ENCODE measurements around the gene TMC1. TPM values are rescaled to one million over a fixed set of nuclear protein-coding genes. Genes with fewer than 3 reads are reported as not detected.

Gene TMC1
- total and polyA plus RNA-seq, 2 experiments from 2014 or later, result not detected

DNA sequence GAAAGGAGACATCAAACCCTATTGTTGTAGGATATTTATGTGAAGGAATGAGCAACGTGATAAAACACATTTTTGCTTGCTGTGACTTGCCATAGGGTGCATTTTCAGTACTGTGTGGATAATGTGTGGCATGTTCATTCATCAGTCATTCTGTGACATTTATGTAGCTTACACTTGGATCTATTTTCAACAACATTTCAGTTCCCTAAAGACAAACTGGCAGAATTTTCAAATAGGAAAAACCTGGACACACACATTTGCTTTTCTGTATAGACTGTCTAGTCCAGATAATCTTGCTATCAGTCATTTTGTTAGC lies 127.7 kb downstream of the TMC1 start:
- no peaks in the 10 kb centered on the region for H3K4me1 ChIP-seq (ENCODE audit: low read depth)
- H3K27ac ChIP-seq, result no peak overlapping the region
- no peak for DNase-seq (ENCODE audit: low read depth in 1 of 2, low spot score in 1 of 2)
- TF ChIP-seq, protein P1, sequence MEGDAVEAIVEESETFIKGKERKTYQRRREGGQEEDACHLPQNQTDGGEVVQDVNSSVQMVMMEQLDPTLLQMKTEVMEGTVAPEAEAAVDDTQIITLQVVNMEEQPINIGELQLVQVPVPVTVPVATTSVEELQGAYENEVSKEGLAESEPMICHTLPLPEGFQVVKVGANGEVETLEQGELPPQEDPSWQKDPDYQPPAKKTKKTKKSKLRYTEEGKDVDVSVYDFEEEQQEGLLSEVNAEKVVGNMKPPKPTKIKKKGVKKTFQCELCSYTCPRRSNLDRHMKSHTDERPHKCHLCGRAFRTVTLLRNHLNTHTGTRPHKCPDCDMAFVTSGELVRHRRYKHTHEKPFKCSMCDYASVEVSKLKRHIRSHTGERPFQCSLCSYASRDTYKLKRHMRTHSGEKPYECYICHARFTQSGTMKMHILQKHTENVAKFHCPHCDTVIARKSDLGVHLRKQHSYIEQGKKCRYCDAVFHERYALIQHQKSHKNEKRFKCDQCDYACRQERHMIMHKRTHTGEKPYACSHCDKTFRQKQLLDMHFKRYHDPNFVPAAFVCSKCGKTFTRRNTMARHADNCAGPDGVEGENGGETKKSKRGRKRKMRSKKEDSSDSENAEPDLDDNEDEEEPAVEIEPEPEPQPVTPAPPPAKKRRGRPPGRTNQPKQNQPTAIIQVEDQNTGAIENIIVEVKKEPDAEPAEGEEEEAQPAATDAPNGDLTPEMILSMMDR (IDR thresholded peaks at IDR 0.05; ENCODE audit: low read depth, low read length), result no peak
- no peaks in the 10 kb centered on the region for H3K36me3 ChIP-seq
- no peak overlapping the region for H3K4me3 ChIP-seq
- H3K27me3 ChIP-seq, result no peaks in the 10 kb centered on the region
- H3K9me3 ChIP-seq (ENCODE audit: low read depth), result no peaks in the 10 kb centered on the region

DNA sequence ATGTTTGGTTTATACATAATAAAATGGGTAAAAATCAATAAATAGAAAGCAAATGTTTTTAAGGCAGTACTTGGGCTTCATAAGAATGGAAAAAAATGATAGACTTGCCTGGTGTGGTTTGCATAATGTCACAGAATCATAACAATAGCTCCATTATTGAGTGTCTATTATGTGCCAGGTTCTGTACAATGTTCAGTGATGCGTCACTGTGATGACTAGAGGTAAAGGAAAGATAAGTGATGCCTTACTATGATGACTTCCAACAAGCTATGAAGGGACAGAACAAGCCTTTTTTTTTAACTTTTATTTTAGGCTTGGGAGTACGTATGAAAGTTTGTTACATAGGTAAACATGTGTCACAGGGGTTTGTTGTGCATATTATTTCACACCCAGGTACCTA lies 128.8 kb downstream of the TMC1 start:
- TF ChIP-seq, protein P1 (IDR thresholded peaks at IDR 0.05; ENCODE audit: low read depth, low read length), result no peak
- Histone ChIP-seq H3K9me3 (ENCODE audit: low read depth) (no peaks in the 10 kb centered on the region), H3K36me3 (no peaks in the 10 kb centered on the region), H3K4me3 (no peak overlapping the region), H3K27ac (no peak overlapping the region), H3K4me1 (ENCODE audit: low read depth) (no peaks in the 10 kb centered on the region), H3K27me3 (no peaks in the 10 kb centered on the region)
- DNase-seq (ENCODE audit: low read depth in 1 of 2, low spot score in 1 of 2), result peak in 1 of 2 donors; percentile 25

DNA sequence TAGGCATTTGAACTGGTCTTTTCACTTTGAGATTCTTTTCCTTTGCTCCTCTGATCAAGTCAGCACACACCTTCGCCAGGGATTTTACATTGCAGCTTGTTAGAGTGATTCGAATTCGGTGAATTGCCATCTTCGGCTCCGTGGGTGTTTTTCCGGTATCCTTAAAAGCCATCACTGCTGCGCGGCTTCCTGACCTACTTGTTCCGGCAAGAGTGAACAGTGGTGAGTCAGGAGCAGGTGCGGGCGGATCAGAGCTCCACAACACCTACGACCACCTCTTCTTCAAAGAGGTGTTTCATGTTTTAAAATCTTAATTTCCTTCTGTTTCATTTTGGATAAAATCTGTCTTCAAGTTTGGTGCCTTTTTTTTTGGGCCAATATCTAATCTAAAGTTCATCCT lies 134.6 kb downstream of the TMC1 start:
- DNase-seq (ENCODE audit: low read depth in 1 of 2, low spot score in 1 of 2), result no peak
- Histone ChIP-seq H3K4me3 (no peak overlapping the region), H3K36me3 (no peaks in the 10 kb centered on the region), H3K9me3 (ENCODE audit: low read depth) (no peaks in the 10 kb centered on the region), H3K27me3 (no peaks in the 10 kb centered on the region), H3K4me1 (ENCODE audit: low read depth) (no peaks in the 10 kb centered on the region), H3K27ac (no peak overlapping the region)
- TF ChIP-seq, protein P1 (IDR thresholded peaks at IDR 0.05; ENCODE audit: low read depth, low read length), result no peak

DNA sequence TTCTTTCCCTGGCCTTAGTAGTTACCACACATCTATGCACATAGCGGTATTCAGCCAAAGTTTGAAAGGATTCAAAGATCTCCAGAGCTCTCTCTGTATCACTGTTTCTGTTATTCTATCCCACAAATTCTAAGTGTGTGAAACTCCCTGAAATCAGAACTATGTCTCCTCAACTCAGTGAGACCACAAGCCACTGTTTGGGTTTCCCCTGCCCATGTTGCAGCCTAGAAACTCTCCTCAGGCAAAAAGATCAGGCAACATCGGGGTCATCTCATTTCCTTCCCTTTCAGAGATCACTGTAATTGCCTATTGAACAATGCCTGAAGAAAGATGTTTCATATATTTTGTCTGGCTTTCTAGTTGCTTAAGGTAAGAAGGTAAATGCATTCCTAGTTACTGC lies 135.6 kb downstream of the TMC1 start:
- Histone ChIP-seq H3K4me3 (no peak overlapping the region), H3K36me3 (no peaks in the 10 kb centered on the region), H3K27ac (no peak overlapping the region), H3K9me3 (ENCODE audit: low read depth) (no peaks in the 10 kb centered on the region), H3K27me3 (no peaks in the 10 kb centered on the region), H3K4me1 (ENCODE audit: low read depth) (no peaks in the 10 kb centered on the region)
- TF ChIP-seq, protein P1 (IDR thresholded peaks at IDR 0.05; ENCODE audit: low read depth, low read length), result no peak
- DNase-seq (ENCODE audit: low read depth in 1 of 2, low spot score in 1 of 2), result no peak

DNA sequence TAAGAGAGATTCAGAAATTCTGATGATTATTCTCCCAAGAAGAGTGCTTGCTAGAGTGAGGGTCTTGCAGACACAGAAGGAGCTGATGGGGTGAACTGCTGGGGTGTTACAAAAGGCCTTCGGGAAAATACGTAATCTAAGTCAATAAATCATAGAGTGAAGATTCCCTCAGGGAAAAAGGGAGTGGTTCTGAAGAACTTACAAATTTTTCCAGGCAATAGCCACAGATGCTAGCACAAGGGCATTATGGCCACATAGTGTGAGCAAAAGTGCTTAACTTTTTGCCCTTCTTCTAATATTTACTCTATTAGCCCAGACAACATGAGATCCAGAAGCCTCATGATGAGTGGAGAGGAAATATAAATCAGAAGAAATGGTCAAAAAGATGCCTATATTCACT lies 137.3 kb downstream of the TMC1 start:
- no peak overlapping the region for H3K4me3 ChIP-seq
- H3K9me3 ChIP-seq (ENCODE audit: low read depth), result no peaks in the 10 kb centered on the region
- no peak overlapping the region for H3K27ac ChIP-seq
- no peaks in the 10 kb centered on the region for H3K4me1 ChIP-seq (ENCODE audit: low read depth)
- TF ChIP-seq, protein P1 (IDR thresholded peaks at IDR 0.05; ENCODE audit: low read depth, low read length), result no peak
- no peaks in the 10 kb centered on the region for H3K36me3 ChIP-seq
- H3K27me3 ChIP-seq, result no peaks in the 10 kb centered on the region
- no peak for DNase-seq (ENCODE audit: low read depth in 1 of 2, low spot score in 1 of 2)

Measured in cardiac muscle cell (in vitro differentiated cells and primary cell).